HCT116 (cell line): ENCODE results near the gene TRIM72. TPM values are rescaled to one million over a fixed set of nuclear protein-coding genes. Genes with fewer than 3 reads are reported as not detected.

Experiments
- ATAC-seq: fragments of 200-7000 bp; cut with Tn5 transposase; 2 replicates; pipeline ENCODE4 v1.9.1; 2020; ENCODE audit warnings: mild to moderate bottlenecking, moderate library complexity
- BruUV-seq: library from RNA; stranded (reverse); fragments of 400-500 nt; replicated peaks from 2 replicates; lab custom pipeline; 2021; lab: Mats Ljungman, UMichigan
- CTCF ChIA-PET: fragments of 300-600 bp; sonication (Branson Sonifier 250); formaldehyde crosslinking; loops from one replicate; lab custom pipeline; 2021; ENCODE audit warnings: antibody characterized with exemption; lab: Charles Lee
- POLR2A ChIA-PET: fragments of 300-600, 350-600 bp; sonication (Branson Sonifier 250); formaldehyde crosslinking; loops from one replicate; lab custom pipeline; 2021; ENCODE audit warnings: antibody characterized with exemption; lab: Charles Lee
- RAD21 ChIA-PET, 2 experiments: fragments of 300-600 bp; sonication (Branson Sonifier 250); formaldehyde crosslinking; loops; one replicate each; lab custom pipeline; 2023; ENCODE audit warnings: low total read pairs in 2 of 2; ENCODE audit not compliant: uncharacterized antibody in 2 of 2, unreplicated experiment in 2 of 2, low non-redundant PET in 1 of 2; lab: Charles Lee
- DNase-seq: peaks from one replicate; pipeline ENCODE4 v3.0.0-alpha.2; 2010; ENCODE audit warnings: low read depth, low spot score
- H2AFZ ChIP-seq: fragments of 200-600 bp; shearing (Covaris generic), sonication (generic); 2 replicates; pipeline ENCODE4 v1.6.1; 2017; ENCODE audit warnings: low read depth, mixed run types, mixed read lengths, antibody characterized with exemption, low read length; ENCODE audit not compliant: poor library complexity, severe bottlenecking
- H3K27ac ChIP-seq: 2 replicates; pipeline ENCODE4 v1.5.1; 2012; ENCODE audit warnings: low read depth, low read length
- H3K27me3 ChIP-seq: fragments of 200-600 bp; sonication (generic); 2 replicates; pipeline ENCODE4 v1.6.1; 2016; ENCODE audit warnings: mixed run types, low read length, mixed read lengths; ENCODE audit not compliant: insufficient read depth
- H3K36me3 ChIP-seq, 2 experiments: fragments of 200-500 bp in 1 of 2; fragments of 200-600 bp in 1 of 2; sonication (Bioruptor generic) in 1 of 2; sonication (generic) in 1 of 2; 2 replicates each; pipeline versions ENCODE4 v1.5.1 to v1.6.1; 2014 to 2016; ENCODE audit warnings: low read length in 2 of 2, inconsistent platforms in 1 of 2, mixed read lengths in 1 of 2, mixed run types in 1 of 2; ENCODE audit not compliant: insufficient read depth in 2 of 2, control insufficient read depth in 1 of 2
- H3K4me1 ChIP-seq, 2 experiments: fragments of 200-600 bp in 1 of 2; sonication (generic) in 1 of 2; 2 replicates each; pipeline versions ENCODE4 v1.5.1 to v1.6.1; 2012 to 2017; ENCODE audit warnings: low read length in 2 of 2, inconsistent platforms in 1 of 2, mild to moderate bottlenecking in 1 of 2, mixed read lengths in 1 of 2, mixed run types in 1 of 2, moderate library complexity in 1 of 2; ENCODE audit not compliant: insufficient read depth in 2 of 2, control insufficient read depth in 1 of 2
- H3K4me2 ChIP-seq: fragments of 200-600 bp; sonication (generic); 2 replicates; pipeline ENCODE4 v1.6.1; 2017; ENCODE audit warnings: mixed run types, low read length, mixed read lengths
- H3K4me3 ChIP-seq, 2 experiments: fragments of 200-600 bp in 1 of 2; sonication (generic) in 1 of 2; replicated peaks in 1 of 2; 2 replicates each; pipeline ENCODE4 v1.5.1; 2011 to 2016; ENCODE audit warnings: low read length in 2 of 2, control low read depth in 1 of 2, low read depth in 1 of 2, mild to moderate bottlenecking in 1 of 2, mixed read lengths in 1 of 2, mixed run types in 1 of 2
- H3K79me2 ChIP-seq: fragments of 200-600 bp; sonication (generic); 2 replicates; pipeline ENCODE4 v1.6.1; 2017; ENCODE audit warnings: mild to moderate bottlenecking, mixed run types, low read length, moderate library complexity, mixed read lengths; ENCODE audit not compliant: insufficient read depth
- H3K9ac ChIP-seq: fragments of 200-600 bp; sonication (generic); 2 replicates; pipeline ENCODE4 v1.6.1; 2016; ENCODE audit warnings: low read length, mixed read lengths
- H3K9me2 ChIP-seq: fragments of 200-600 bp; sonication (generic), shearing (Covaris generic); 2 replicates; pipeline ENCODE4 v1.6.1; 2017; ENCODE audit warnings: mixed run types, mild to moderate bottlenecking, moderate library complexity; ENCODE audit not compliant: insufficient read depth
- H3K9me3 ChIP-seq, 2 experiments: fragments of 200-500 bp in 1 of 2; fragments of 200-600 bp in 1 of 2; sonication (Bioruptor generic) in 1 of 2; sonication (generic) in 1 of 2; 2 replicates each; pipeline ENCODE4 v1.6.1; 2014 to 2017; ENCODE audit warnings: low read length in 2 of 2, mixed read lengths in 2 of 2, inconsistent platforms in 1 of 2, low read depth in 1 of 2, mild to moderate bottlenecking in 1 of 2, mixed run types in 1 of 2, moderate library complexity in 1 of 2; ENCODE audit not compliant: control insufficient read depth in 1 of 2, insufficient read depth in 1 of 2
- H4K20me1 ChIP-seq: fragments of 200-600 bp; sonication (generic), shearing (Covaris generic); 2 replicates; pipeline ENCODE4 v1.6.1; 2017; ENCODE audit warnings: mixed run types, mild to moderate bottlenecking, moderate library complexity; ENCODE audit not compliant: insufficient read depth
- CEBPB ChIP-seq: IDR thresholded peaks from 2 replicates; pipeline ENCODE4 v1.6.1; 2012; ENCODE audit warnings: low read depth
- EGR1 ChIP-seq: IDR thresholded peaks from 2 replicates; pipeline ENCODE4 v1.6.1; 2012; ENCODE audit warnings: low read depth
- EZH2 ChIP-seq: fragments of 200-600 bp; sonication (generic); IDR thresholded peaks from 2 replicates; pipeline ENCODE4 v1.6.1; 2017; ENCODE audit warnings: antibody characterized with exemption, mixed run types
- RAD21 ChIP-seq: IDR thresholded peaks from 2 replicates; pipeline ENCODE4 v1.6.1; 2012; ENCODE audit warnings: low read depth, mild to moderate bottlenecking
- SP1 ChIP-seq: IDR thresholded peaks from 2 replicates; pipeline ENCODE4 v1.6.1; 2012; ENCODE audit warnings: low read depth
- TCF7L2 ChIP-seq: IDR thresholded peaks from 2 replicates; pipeline ENCODE4 v1.7.0; 2011; ENCODE audit warnings: borderline replicate concordance, inconsistent platforms; ENCODE audit not compliant: insufficient read depth, insufficient read length; ENCODE audit errors: extremely low read depth
- YY1 ChIP-seq: IDR thresholded peaks from 2 replicates; pipeline ENCODE4 v1.6.1; 2011; ENCODE audit warnings: low read length, low read depth, moderate library complexity, mild to moderate bottlenecking; ENCODE audit not compliant: insufficient replicate concordance; ENCODE audit errors: extremely low read depth
- intact Hi-C: fragments of 100-400 bp; cut with micrococcal nuclease; formaldehyde crosslinking; loops from 2 replicates; pipeline ENCODE4 v1.10.0; 2022
- total RNA-seq: library from RNA; stranded (reverse); gene quantifications from one replicate; pipeline ENCODE4 v1.2.1, GENCODE V29; 2021; ENCODE audit not compliant: unreplicated experiment
- TF ChIP-seq, protein P1 (sequence below), 3 experiments: fragments of 200-600 bp in 1 of 3; sonication (generic) in 1 of 3; IDR thresholded peaks in 2 of 3; conservative IDR thresholded peaks in 1 of 3; 2 replicates each; pipeline ENCODE4 v1.5.1; 2012 to 2017; ENCODE audit warnings: low read depth in 2 of 3, low read length in 2 of 3, antibody characterized with exemption in 1 of 3, borderline replicate concordance in 1 of 3, control low read depth in 1 of 3, mild to moderate bottlenecking in 1 of 3, mixed read lengths in 1 of 3, mixed run types in 1 of 3, moderate library complexity in 1 of 3; ENCODE audit not compliant: insufficient read depth in 1 of 3
- TF ChIP-seq, protein P2 (sequence below): IDR thresholded peaks from 2 replicates; pipeline ENCODE4 v1.6.1; 2011; ENCODE audit warnings: mild to moderate bottlenecking, low read length, moderate library complexity; ENCODE audit not compliant: insufficient replicate concordance; ENCODE audit errors: extremely low read depth

TRIM72 gene
- total RNA-seq, 1 experiment from 2014 or later: 43.8 TPM

GRCh38 chr16:31242206-31242605 is 28.3 kb downstream of the TRIM72 start:
- no peak for DNase-seq
- CTCF ChIA-PET: no interaction called here
- POLR2A ChIA-PET: no interaction called here

DNA sequence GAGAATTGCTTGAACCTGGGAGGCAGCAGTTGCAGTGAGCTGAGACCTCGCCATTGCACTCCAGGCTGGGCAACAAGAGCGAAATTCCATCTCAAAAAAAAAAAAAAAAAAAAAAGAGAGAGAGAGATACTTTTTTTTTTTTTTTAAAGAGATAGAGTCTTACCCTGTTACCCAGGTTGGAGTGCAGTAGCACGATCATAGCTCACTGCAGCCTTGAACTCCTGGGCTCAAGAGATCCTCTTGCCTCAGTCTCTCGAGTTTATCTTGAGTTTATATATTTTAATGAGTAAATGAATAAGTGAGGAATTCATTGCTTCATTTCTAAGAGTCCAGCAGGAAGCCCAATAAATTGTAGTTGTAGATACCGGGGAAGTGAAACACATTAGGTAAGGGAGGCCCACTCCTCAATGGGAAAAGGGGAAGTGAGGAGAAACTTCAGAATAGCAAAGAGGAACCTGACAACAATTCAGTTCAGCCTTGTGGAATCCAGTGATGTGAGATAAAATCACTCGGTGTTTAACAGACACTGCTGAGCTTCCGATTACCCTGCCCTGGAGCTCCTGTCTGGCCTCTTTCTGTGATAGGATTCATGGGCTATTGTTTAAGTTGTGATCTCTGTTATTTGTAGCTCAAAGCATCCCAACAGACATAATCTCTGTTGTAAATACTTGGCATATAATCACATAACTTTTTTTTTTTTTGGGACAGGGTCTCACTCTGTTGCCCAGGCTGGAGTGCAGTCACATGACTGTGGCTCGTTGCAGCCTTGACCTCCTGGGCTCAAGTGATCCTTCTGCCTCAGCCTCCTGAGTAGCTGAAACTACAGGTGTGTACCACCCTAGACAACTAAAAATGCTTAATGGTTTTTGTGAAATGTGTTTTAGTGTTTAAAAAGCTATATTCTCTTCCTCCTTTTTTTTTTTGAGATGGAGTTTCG is 30.1 kb downstream of the TRIM72 start:
- CTCF ChIA-PET: no interaction called here
- H3K4me1 ChIP-seq: no peaks in the 10 kb centered on the region
- H3K36me3 ChIP-seq: no peaks in the 10 kb centered on the region
- no TSS peak for BruUV-seq
- H4K20me1 ChIP-seq: no peaks in the 10 kb centered on the region
- no peaks in the 10 kb centered on the region for H3K9me3 ChIP-seq
- DNase-seq (no peak), ATAC-seq (no peak)
- H3K79me2 ChIP-seq: no peaks in the 10 kb centered on the region
- no peak overlapping the region for H3K4me2 ChIP-seq
- TF ChIP-seq EGR1 (no peak), SP1 (no peak), TCF7L2 (no peak), CEBPB (no peak)
- TF ChIP-seq, protein P1, sequence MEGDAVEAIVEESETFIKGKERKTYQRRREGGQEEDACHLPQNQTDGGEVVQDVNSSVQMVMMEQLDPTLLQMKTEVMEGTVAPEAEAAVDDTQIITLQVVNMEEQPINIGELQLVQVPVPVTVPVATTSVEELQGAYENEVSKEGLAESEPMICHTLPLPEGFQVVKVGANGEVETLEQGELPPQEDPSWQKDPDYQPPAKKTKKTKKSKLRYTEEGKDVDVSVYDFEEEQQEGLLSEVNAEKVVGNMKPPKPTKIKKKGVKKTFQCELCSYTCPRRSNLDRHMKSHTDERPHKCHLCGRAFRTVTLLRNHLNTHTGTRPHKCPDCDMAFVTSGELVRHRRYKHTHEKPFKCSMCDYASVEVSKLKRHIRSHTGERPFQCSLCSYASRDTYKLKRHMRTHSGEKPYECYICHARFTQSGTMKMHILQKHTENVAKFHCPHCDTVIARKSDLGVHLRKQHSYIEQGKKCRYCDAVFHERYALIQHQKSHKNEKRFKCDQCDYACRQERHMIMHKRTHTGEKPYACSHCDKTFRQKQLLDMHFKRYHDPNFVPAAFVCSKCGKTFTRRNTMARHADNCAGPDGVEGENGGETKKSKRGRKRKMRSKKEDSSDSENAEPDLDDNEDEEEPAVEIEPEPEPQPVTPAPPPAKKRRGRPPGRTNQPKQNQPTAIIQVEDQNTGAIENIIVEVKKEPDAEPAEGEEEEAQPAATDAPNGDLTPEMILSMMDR (IDR thresholded peaks at IDR 0.05 in 2 of 3, conservative IDR thresholded peaks at IDR 0.05 in 1 of 3; ENCODE audit: borderline replicate concordance in 1 of 3, insufficient read depth in 1 of 3, low read depth in 2 of 3, low read length in 2 of 3): no peak
- TF ChIP-seq, protein P2, sequence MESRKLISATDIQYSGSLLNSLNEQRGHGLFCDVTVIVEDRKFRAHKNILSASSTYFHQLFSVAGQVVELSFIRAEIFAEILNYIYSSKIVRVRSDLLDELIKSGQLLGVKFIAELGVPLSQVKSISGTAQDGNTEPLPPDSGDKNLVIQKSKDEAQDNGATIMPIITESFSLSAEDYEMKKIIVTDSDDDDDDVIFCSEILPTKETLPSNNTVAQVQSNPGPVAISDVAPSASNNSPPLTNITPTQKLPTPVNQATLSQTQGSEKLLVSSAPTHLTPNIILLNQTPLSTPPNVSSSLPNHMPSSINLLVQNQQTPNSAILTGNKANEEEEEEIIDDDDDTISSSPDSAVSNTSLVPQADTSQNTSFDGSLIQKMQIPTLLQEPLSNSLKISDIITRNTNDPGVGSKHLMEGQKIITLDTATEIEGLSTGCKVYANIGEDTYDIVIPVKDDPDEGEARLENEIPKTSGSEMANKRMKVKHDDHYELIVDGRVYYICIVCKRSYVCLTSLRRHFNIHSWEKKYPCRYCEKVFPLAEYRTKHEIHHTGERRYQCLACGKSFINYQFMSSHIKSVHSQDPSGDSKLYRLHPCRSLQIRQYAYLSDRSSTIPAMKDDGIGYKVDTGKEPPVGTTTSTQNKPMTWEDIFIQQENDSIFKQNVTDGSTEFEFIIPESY: no peak
- intact Hi-C loops: no loop called here
- no peak overlapping the region for H2AFZ ChIP-seq
- no peaks in the 10 kb centered on the region for H3K27me3 ChIP-seq
- H3K4me3 ChIP-seq: no peak overlapping the region
- H3K27ac ChIP-seq: no peak overlapping the region
- no peaks in the 10 kb centered on the region for H3K9me2 ChIP-seq
- POLR2A ChIA-PET: interaction anchor here (0.6 kb wide), 1 partner anchor 10 kb away, joined by 4 read pairs; no protein-coding TSS in a partner anchor
- RAD21 ChIA-PET: no interaction called here
- H3K9ac ChIP-seq: no peak overlapping the region

More at GRCh38 chr16:31242206-31242605, 28.3 kb downstream of the TRIM72 start:
- no TSS peak for BruUV-seq
- RAD21 ChIA-PET: no interaction called here
- no peak overlapping the region for H3K27ac ChIP-seq
- H2AFZ ChIP-seq: no peak overlapping the region
- ATAC-seq: no peak
- no peaks in the 10 kb centered on the region for H3K9me3 ChIP-seq
- no peak overlapping the region for H3K4me2 ChIP-seq
- H3K27me3 ChIP-seq: no peaks in the 10 kb centered on the region
- no peaks in the 10 kb centered on the region for H3K79me2 ChIP-seq
- H3K4me1 ChIP-seq: no peaks in the 10 kb centered on the region
- no peak for TF ChIP-seq YY1
- no peak for TF ChIP-seq RAD21
- no peak for TF ChIP-seq EZH2
- no peaks in the 10 kb centered on the region for H3K36me3 ChIP-seq
- H3K9ac ChIP-seq: no peak overlapping the region
- no peaks in the 10 kb centered on the region for H3K9me2 ChIP-seq
- intact Hi-C loops: no loop called here
- no peak overlapping the region for H3K4me3 ChIP-seq
- H4K20me1 ChIP-seq: no peaks in the 10 kb centered on the region
